ENCODE data around the gene PDE6G. TPM values are rescaled to one million over a fixed set of nuclear protein-coding genes. Genes with fewer than 3 reads are reported as not detected.

Gene PDE6G
- total and polyA plus RNA-seq, 2 donors (not counting 1 experiment from before 2014, with no cell fraction given): 0.69 to 1.1 TPM

- ATAC-seq (ENCODE audit: low read depth) (no peak), DNase-seq (no peak)
- H3K4me1 ChIP-seq (ENCODE audit: control insufficient read depth in 2 of 2, insufficient read depth in 2 of 2, low read length in 2 of 2): peaks cover 2% of the 10 kb centered on the region in 2 donors
- ChIA-PET CTCF (no interaction called here), POLR2A (no interaction called here)
- no peak overlapping the region for H3K4me3 ChIP-seq (ENCODE audit: control extremely low read depth in 1 of 5, extremely low read depth in 1 of 5, insufficient read depth in 1 of 5, low read depth in 2 of 5, low read length in 4 of 5)
- no peak overlapping the region for H3K4me3 Mint-ChIP-seq
- H3K9me3 Mint-ChIP-seq (ENCODE audit: insufficient read depth): no peaks in the 10 kb centered on the region
- no peak overlapping the region for H3K27ac ChIP-seq (ENCODE audit: low read length in 2 of 2)
- no peak overlapping the region for H3K9ac ChIP-seq (ENCODE audit: low read length)
- no peak for TF ChIP-seq CTCF (IDR thresholded peaks at IDR 0.05)
- no peak for TF ChIP-seq EZH2 (IDR thresholded peaks at IDR 0.05; ENCODE audit: borderline replicate concordance, insufficient read depth, low read depth, low read length, poor library complexity, severe bottlenecking)
- H2AFZ ChIP-seq (ENCODE audit: insufficient read depth, low read depth, low read length, poor library complexity, severe bottlenecking): no peak overlapping the region
- intact Hi-C loops (cut with micrococcal nuclease): no loop called here
- no peak overlapping the region for H3K4me2 ChIP-seq (replicated peaks; ENCODE audit: low read depth, low read length, poor library complexity, severe bottlenecking)
- H3K27ac Mint-ChIP-seq: no peak overlapping the region
- peaks cover 65% of the 10 kb centered on the region for H3K79me2 ChIP-seq (ENCODE audit: control insufficient read depth, insufficient read depth, low read length)
- H3K27me3 ChIP-seq (replicated peaks in 1 of 4; ENCODE audit: control extremely low read depth in 1 of 4, control insufficient read depth in 3 of 4, insufficient read depth in 4 of 4, low read length in 3 of 4): no peaks in the 10 kb centered on the region
- peaks cover 80% of the 10 kb centered on the region for H4K20me1 ChIP-seq (ENCODE audit: control insufficient read depth, insufficient read depth, low read length, poor library complexity, severe bottlenecking)
- H3K27me3 Mint-ChIP-seq: no peaks in the 10 kb centered on the region
- peaks cover 10% of the 10 kb centered on the region for H3K4me1 Mint-ChIP-seq
- no peaks in the 10 kb centered on the region for H3K9me3 ChIP-seq (ENCODE audit: control extremely low read depth in 1 of 3, control insufficient read depth in 2 of 3, insufficient read depth in 1 of 3, low read length in 2 of 3)
- H3K36me3 ChIP-seq (replicated peaks in 1 of 2; ENCODE audit: control extremely low read depth in 1 of 2, control insufficient read depth in 1 of 2, extremely low read depth in 1 of 2, insufficient read depth in 2 of 2, low read length in 1 of 2): peaks cover 0 to 71% of the 10 kb centered on the region in 2 experiments
- WGBS (ENCODE audit: insufficient coverage): 96% methylated on average over 17 of the region's 17 CpGs
Observed at GRCh38 chr17:81690549-81690948, 34.2 kb upstream of the PDE6G start.

- Mint-ChIP-seq H3K4me3 (no peak overlapping the region), H3K27ac (no peak overlapping the region), H3K9me3 (ENCODE audit: insufficient read depth) (no peaks in the 10 kb centered on the region), H3K27me3 (no peaks in the 10 kb centered on the region), H3K4me1 (peaks cover 14% of the 10 kb centered on the region)
- POLR2A ChIA-PET: no interaction called here
- H3K4me1 ChIP-seq (ENCODE audit: control insufficient read depth in 2 of 2, insufficient read depth in 2 of 2, low read length in 2 of 2): peaks cover 7% of the 10 kb centered on the region in 2 donors
- H4K20me1 ChIP-seq (ENCODE audit: control insufficient read depth, insufficient read depth, low read length, poor library complexity, severe bottlenecking): peaks cover 82% of the 10 kb centered on the region
- no peak overlapping the region for H3K27ac ChIP-seq (ENCODE audit: low read length in 2 of 2)
- no peaks in the 10 kb centered on the region for H3K27me3 ChIP-seq (replicated peaks in 1 of 4; ENCODE audit: control extremely low read depth in 1 of 4, control insufficient read depth in 3 of 4, insufficient read depth in 4 of 4, low read length in 3 of 4)
- H3K4me3 ChIP-seq (ENCODE audit: control extremely low read depth in 1 of 5, extremely low read depth in 1 of 5, insufficient read depth in 1 of 5, low read depth in 2 of 5, low read length in 4 of 5): no peak overlapping the region
- CTCF ChIA-PET: no interaction called here
- peaks cover 67% of the 10 kb centered on the region for H3K79me2 ChIP-seq (ENCODE audit: control insufficient read depth, insufficient read depth, low read length)
- ATAC-seq (ENCODE audit: low read depth) (no peak), DNase-seq (no peak)
- H2AFZ ChIP-seq (ENCODE audit: insufficient read depth, low read depth, low read length, poor library complexity, severe bottlenecking): no peak overlapping the region
- no peak overlapping the region for H3K4me2 ChIP-seq (replicated peaks; ENCODE audit: low read depth, low read length, poor library complexity, severe bottlenecking)
- whole genome bisulfite sequencing (ENCODE audit: insufficient coverage): 94% methylated on average over 17 of the region's 18 CpGs
- intact Hi-C loops (cut with micrococcal nuclease): no loop called here
- no peak overlapping the region for H3K9ac ChIP-seq (ENCODE audit: low read length)
- H3K9me3 ChIP-seq (ENCODE audit: control extremely low read depth in 1 of 3, control insufficient read depth in 2 of 3, insufficient read depth in 1 of 3, low read length in 2 of 3): no peaks in the 10 kb centered on the region
- peaks cover 0 to 66% of the 10 kb centered on the region in 2 experiments for H3K36me3 ChIP-seq (replicated peaks in 1 of 2; ENCODE audit: control extremely low read depth in 1 of 2, control insufficient read depth in 1 of 2, extremely low read depth in 1 of 2, insufficient read depth in 2 of 2, low read length in 1 of 2)
- TF ChIP-seq EZH2 (IDR thresholded peaks at IDR 0.05; ENCODE audit: borderline replicate concordance, insufficient read depth, low read depth, low read length, poor library complexity, severe bottlenecking) (no peak), CTCF (IDR thresholded peaks at IDR 0.05) (no peak)
Observed at GRCh38 chr17:81690066-81690465, 33.7 kb upstream of the PDE6G start.
